Stimulated activated CD4-positive, alpha-beta T cell treated with anti-CD3 and anti-CD28 coated beads, Interleukin-1b, Interleukin-23, amount 100 ng/mL, for 1 hour (primary cell): ENCODE results near the gene RAPGEF4.
"Not testable (repeated sequence)": the region's sequence is repeated elsewhere in the genome, so short reads cannot be mapped to it uniquely, and the experiment has no call there.

Source experiments
- DNase-seq, 2 donors: peaks; one replicate each; pipeline ENCODE4 v3.0.0-alpha.2; 2020; ENCODE audit warnings: low read depth in 2 of 2

Gene RAPGEF4

DNA sequence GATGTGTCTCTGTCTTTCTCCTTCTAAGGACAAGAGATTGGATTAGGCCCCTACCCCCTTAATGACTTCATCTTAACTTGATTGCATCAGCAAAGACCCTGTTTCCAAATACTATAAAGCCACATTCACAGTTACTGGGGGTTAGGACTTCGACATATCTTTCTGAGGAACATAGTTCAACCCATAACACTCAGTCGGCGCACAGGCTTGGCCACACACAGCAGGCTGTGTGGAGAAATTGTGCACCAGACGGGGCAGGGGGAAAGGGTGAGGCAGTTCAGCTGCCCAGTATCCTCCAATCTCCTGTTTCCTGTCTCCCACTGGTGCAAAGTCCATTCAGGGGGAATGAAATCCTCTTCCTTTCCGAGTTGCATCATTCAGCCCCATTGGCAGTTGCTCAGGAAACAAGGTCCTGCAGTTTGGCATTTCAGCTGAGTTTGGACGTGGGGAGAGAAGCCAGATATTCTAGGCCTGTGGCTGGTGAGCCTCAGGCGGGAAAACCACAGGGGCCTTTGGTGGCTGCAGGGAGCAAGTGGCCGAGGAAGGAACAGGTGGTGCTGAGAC, 9.4 kb upstream of the RAPGEF4 start:
- no peak for DNase-seq

DNA sequence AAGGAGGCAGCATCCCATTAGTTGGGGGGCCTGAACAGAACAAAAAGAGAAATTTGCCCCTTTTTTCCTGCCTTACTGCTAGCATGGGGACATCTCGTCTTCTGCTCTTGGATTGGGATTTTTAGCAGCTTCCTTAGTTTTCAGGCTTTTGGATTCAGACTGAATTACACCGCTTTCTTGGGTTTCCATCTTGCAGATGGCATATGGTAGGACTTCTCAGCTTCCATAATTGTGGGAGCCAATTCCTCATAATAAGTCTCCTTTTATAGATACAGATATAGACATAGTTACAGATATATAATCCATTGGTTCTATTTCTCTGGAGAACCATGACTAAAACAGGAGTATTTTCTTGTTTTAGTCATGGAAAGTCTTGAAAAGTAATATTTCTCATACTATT, 5.2 kb upstream of the RAPGEF4 start:
- no peak for DNase-seq

DNA sequence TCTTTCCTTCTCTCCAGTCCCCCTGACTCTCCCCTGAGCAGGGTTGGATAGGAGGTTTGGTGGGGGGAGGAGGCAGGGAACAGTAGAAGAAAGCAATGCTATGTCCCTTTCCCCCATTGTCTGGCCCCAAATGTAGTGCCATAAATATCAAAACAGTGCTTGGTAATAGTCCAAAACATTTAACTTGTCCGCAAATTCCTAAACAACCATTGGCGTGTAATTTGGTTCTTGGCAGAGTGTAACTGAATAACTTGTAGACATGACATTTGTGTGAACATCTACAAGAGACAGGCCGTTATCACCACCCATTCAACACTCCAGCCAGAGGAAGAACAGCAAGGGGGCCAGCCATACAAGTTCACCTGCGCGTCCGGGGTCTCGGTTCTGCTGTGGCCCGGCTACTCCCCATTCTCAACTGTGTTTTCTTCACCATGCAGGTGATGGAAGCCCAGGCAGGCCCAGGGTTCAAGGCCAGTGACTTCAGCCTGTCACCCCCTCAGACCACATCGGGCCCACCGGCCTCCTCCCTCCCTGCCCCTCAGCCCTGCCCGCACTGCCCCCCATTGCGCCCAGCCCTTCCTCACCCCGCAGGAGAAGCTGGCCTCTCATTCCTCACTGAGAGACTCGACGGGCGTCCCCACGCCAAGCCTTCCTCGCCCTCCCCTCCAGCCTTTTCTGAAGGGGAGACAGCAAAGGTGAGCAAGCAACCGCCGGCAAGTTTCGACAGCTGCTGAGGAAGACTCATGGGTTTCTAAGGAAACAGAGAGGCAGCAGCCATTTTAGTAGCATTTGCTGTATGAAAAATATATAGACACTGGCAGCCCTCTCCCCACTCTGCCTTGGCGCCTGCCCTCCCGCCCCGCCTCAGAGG, 699 bp upstream of the RAPGEF4 start:
- peak in 1 of 2 donors; percentile 4 for DNase-seq

DNA sequence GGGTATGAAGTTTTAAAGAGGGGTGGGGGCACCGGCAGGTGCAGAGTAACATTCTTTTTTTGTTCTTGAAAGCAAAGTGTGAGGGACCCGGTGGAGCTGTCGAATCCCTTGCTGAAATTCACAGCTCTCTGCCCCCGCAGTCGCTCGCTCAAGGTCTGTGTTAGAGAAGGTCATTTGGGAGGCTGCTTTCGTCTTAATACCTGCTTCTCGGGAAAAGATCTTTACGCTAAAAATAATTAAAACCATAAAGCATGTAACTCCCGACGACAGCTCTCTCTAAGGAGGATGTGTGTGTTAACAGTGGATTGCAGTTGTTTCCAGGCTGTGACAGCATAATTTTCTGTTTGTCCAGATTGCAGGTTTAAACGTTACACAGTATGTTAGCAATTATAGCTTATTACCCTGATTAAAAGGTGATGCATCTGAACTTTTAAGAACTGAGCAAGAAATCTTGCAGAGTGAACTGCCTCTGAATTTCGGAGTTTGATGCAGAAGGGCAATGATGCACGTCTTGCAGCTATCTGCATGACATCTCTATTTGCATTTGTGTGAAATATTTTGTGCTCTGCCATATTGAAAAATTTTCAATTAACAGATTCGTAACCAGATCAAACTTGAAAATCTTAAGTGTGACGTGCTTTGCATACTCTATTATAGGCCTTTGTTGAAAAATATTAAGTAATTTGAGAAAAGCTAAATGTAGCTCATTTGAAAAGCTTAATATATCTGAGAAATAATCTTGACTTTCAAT, 954 bp downstream of the RAPGEF4 start:
- no peak for DNase-seq

DNA sequence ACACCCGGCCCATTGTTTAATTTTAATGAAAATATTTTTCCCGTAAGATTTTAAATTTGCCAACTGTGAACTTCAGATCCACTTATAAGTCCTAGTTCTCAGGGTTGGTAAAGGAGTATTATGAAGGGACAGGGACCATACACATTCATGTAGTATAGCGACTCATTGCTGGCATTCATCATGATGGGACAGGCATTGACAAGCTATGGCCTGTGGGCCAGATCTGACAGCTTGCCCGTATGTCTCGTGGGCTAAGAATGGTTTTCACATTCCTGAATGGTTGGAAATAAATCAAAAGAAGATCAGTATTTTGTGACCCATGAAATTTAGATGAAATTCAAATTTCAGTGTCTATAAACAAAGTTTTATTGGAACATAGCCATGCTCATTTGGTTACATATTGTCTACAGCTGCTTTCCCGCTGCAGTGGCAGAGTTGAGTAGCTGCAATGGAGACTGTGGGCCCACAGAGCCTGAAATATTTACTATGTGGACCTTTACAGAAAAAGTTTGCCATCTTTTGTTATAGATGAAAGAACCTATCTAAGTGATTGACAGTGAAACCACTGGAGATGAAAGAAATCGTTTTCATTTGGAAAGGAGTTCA, 4.1 kb downstream of the RAPGEF4 start:
- no peak for DNase-seq

DNA sequence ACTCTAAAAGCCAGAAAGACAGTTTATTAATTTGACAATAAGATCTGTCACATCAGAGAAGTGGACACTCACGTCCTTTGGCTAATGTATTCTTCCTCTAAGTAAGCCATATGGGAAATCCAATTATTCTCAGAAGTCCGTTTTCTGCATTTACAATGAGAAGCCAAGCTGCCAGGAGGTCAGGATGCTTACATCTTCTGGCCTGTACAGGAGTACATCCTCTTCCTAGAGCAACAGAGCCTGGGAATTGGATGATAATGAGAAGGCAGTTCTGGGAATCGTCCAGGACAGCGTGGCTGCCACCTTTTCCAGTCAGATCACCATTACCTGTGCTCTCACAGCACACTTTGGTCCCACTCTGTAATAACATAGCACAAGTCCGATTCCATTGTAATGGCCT, 5.2 kb downstream of the RAPGEF4 start:
- DNase-seq, result no peak

DNA sequence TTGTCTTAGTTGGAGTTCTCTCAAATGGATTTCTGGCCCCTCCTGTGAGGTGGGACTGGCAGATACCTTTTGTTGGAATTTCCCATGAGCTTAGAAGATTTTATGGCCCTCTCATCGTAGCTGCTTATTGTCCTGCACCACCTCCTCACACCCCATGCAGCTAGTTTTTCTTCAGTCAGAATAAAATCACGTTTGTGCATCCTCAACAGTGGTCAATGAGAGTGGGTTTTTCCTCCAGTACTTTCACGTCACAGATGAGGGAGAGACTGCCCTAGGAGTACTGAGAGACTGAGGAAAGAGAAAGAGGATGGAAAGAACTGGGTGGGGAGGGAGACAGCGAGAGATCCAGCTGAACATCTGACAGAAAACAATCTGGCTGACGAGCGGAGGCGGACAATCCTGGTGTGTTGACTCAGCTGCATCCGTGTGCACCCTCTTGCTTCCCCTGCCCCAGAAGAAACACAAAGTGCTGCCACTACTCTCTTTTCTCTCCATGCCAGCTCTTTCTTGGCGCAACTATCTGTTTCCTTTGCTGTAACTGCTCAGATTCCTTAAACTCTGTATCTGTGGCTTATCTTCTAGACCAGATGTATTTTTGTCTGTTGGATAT, 7.4 kb downstream of the RAPGEF4 start:
- no peak for DNase-seq

DNA sequence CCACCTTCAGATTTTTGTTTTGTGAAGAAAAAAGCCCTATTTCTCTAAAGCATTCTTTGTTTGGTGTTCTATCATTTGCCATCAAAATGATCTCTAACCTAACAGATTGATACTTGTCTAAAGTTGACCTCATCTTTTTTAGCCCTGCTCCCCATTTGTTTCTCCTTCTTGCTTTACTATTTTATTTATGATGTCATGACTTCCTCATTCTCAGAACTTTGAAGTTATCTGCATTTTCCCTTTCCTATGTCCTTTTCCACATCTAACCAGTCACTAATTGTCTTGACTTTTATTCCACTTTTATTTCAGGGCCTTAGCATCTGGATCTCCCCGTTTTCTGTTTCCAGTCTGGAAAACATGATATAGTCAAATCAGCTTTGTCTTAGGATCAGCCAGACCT, 8.3 kb downstream of the RAPGEF4 start:
- no peak for DNase-seq

DNA sequence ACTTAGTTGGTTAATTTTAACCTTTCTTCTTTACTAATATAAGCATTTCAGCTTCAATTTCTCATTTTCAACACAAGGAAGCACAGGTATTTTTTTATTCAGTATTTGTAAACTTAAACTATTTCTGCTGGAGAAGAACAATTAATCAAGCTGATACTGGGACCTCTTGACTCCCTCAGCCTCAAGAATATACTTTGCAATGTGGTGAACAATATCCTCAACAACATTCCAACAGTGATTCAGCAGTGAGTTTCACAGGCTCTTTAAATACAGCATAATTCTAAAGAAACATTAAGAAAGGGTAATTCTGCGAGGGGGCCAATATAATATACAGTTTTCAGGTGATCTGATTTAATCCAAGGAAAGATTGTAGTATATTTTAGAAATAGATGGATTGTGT, 10.0 kb downstream of the RAPGEF4 start:
- DNase-seq, result no peak

DNA sequence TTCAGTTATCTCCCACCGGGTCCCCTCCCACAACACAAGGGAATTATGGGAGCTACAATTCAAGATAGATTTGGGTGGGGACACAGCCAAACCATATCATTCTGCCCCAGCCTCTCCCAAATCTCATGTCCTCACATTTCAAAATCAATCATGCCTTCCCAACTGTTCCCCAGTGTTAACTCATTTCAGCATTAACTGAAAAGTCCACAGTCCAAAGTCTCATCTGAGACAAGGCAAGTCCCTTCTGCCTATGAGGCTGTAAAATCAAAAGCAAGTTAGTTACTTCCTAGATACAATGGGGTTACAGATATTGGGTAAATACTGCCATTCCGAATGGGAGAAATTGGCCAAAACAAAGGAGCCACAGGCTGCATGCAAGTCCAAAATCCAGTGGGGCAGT, 12.9 kb downstream of the RAPGEF4 start:
- DNase-seq, result not testable (repeated sequence)

DNA sequence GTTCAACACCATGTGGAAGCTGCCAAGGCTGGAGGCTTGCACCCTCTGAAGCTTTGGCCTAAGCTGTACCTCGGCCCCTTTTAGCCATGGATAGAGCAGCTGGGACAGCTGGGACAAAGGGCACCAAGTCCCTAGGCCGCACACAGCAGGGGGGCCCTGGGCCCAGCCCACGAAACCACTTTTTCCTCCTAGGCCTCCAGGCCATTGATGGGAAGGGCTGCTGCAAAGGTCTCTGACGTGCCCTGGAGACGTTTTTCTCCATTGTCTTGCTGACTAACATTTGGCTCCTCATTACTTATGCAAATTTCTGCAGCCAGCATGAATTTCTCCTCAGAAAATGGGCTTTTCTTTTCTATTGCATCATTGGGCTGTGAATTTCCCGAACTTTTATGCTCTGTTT, 13.7 kb downstream of the RAPGEF4 start:
- DNase-seq, result no peak

DNA sequence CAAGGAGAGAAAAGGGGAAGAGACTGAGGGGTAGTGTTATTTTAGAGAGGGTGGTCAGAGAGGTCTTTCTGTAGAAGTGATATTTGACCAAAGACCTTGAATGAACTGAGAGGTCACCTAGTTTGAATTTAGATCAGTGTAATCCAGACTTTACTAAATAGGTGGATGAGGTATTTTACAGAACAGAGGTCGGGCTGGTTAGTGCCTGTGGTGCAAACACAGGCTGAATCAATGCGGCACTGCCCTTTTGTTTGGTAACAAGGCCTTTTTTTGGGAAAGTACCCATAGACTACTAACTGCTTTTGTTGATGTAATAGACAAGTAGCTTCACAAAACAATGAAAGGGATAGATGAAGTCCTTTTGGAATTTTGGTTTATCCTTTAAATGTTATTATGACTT, 15.9 kb downstream of the RAPGEF4 start:
- DNase-seq, result no peak

DNA sequence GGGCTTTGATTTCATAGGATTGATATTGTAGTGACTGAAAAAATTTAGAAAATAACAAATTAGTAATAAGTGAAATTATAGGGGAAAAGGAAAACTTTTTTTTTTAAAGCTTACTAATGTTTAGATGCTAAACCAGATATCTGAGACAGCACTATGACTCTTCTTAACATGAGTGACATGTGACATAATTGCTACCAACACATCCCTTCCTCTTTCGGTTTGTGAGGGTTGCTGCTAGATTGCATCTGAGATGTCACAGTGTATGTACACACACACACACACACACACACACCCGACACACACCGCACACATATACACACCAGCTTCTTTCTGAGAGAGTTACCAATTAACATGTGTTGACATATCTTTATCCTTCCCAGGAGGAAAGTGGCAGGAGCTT, 18.0 kb downstream of the RAPGEF4 start:
- DNase-seq, result no peak

DNA sequence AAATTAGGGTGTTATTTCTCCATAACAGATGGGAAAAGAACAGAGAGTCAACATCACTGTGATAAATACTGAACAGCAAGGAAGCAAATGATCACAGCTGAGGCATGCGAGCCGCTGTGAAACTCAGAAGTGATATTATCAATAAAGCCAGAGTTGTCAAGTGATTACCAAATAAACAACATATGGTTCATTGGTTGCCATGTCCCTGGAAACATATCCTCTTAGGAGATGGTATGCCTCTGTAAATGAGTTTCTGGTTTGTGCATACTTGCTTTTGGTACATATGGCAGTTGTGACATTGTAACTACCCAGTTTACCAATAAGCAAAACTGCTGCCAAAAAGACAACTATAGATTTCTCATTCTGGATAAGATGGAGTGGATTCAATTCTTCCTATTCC, 23.8 kb downstream of the RAPGEF4 start:
- DNase-seq, result no peak

DNA sequence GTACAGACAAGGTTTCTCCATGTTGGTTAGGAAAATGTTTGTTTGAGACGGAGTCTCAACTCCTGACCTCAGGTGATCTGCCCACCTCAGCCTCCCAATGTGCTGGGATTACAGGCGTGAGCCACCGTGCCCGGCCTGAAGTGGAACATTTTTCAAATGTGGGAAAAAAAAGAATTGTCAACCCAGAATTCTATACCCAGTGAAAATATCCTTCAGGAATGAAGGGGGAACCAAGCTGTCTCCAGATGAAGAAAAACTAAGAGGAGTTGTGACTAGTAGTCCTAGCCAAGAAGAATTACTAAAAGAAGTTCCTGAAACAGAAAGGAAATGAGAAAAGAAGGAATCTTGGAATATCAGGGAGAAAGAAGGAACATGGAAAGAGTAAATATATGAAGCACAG, 25.7 kb downstream of the RAPGEF4 start:
- no peak for DNase-seq

DNA sequence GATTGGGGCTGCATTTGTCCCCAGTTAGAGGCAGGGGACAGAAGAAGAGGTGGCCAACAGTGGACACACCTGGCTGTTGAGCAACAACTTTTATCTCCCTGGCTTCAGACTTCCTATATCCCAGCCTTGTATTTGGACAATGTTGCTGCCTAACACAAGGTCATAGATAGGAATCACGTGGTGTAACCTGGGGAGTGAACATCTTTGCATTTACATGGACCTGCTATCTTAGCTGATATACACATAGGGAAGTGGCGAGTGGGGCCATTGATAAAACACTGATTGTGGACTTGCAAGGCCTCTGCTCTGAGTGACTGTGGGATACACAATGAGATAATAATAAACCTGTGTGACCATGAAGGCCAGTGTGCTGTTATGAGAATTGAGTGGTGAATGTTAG, 26.9 kb downstream of the RAPGEF4 start:
- DNase-seq, result no peak

DNA sequence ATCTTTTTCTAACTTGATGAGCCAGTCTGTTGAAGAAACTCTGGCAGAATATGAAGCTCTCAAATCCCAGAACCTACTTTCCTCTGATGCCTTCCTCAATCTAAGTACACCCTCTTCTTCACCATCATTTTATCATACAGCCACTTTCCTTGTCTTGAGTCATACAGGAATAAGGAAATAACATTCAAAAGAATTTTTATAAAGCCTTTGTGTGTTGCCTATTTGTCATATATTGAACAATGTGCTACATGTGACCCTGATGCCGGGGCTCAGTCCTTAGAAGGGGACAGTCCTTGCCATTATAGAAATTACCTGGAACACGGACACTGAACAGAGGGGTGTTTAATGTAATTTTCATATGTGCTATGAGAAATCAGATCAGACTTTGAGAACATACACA, 27.4 kb downstream of the RAPGEF4 start:
- DNase-seq, result no peak

DNA sequence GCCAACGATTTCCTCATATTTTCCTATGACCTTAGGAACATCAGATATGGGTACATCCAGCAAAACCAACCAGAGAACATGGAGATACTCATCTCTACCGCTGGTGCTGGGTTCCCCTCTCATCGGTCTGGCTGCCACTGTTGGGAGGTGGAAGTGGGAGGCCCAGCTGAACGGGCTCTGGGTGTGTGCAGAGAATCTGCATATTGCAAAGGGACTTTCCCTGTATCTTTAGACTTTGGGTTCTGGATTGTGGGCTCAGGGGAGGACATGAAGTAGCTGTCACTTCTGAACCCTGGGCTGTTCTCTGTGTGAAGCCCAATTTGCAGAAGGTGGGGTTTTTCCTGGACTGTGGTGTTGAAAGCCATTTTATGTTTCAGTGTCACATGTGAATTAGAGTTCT, 30.0 kb downstream of the RAPGEF4 start:
- DNase-seq, result no peak

DNA sequence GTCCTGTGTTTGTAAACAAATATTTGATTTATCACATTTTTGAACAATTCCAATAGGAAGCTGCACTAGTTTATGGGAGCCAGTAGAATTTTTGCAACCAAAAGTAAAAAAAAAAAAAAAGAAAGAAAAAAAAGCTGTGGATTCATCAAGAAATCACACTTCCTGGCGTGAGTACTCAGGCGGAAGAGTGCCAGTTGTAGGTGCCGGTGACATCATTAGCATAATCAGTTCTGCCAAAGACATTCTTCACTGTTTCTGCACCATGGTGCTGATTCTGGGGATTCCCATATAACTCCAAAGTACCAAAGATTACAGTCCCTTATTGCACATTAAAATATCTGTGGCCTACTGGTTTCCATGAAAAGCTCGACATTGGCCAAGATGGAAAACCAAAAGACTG, 32.8 kb downstream of the RAPGEF4 start:
- DNase-seq, result no peak

DNA sequence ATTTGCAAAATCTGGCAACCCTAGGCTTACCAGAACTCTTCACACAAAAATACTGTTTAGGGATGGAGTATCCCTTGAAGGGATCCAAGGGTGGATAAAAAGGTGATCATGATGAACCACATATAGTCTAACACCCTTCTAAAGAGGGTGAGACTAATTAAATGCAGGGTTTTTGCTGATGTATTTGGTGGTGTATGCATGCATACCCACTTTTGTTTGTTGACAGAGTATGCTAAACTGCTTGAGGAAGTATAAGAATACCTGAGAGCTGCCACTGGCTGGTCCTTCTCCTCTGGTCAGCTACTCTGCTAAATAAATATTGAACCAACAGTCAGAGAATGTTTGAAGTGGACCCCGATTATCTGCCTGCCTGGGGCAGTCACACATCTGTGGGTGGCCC, 34.2 kb downstream of the RAPGEF4 start:
- DNase-seq, result no peak

DNA sequence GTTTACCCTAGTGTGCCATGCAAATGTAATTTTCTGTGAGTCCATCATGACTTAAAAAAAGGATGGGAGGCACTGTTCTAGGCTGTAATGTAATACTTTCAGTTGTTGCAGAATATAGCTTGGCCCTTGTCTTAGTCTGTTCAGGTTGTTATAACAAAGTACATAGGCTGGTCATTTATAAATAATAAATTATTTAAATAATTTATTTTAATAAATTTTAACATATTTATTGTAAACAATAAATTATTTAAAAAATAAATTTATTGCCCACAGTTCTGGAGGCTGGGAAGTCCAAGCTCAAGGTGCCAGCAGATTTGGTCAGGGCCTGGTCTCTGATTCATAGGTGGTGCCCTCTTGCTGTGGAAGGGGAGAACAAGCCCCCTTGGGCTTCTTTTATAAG, 35.2 kb downstream of the RAPGEF4 start:
- DNase-seq, result no peak

DNA sequence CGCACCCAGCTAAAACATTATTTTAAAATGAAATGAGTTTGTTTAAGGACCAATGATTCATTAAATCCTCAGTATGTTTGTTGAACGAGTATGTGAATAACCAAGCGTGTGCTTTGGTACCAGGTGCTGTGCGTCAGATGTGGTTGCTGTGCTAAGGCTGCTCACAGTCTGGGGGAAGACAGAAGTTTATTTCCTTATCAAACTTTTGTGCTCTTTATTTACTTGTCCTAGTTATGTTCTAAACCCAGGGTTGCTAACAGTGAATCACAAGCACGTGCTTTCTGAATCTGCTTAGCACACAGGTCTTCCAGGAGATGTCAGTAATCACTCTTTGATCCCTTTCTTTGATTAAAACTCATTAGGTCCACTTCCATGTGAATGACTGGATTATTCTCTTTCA, 37.0 kb downstream of the RAPGEF4 start:
- no peak for DNase-seq
